Fibroblast of the aortic adventitia (primary cell): ENCODE results near the gene WDFY3. TPM values are rescaled to one million over a fixed set of nuclear protein-coding genes. Genes with fewer than 3 reads are reported as not detected.
"Not testable (repeated sequence)": the region's sequence is repeated elsewhere in the genome, so short reads cannot be mapped to it uniquely, and the experiment has no call there.

ENCODE experiments used
- DNase-seq: peaks from one replicate; pipeline ENCODE4 v3.0.0-alpha.2; 2010; ENCODE audit warnings: low read depth
- H3K4me3 ChIP-seq: 2 replicates; pipeline ENCODE4 v1.5.1; 2011; ENCODE audit warnings: low read depth, mild to moderate bottlenecking, control low read depth, low read length, moderate library complexity
- total RNA-seq: library from RNA; depleted of rRNA; stranded (reverse); fragments of >200 nt; gene quantifications from 2 replicates; pipeline ENCODE4 v1.2.3, GENCODE V29; 2012; ENCODE audit warnings: low replicate concordance
- TF ChIP-seq, protein P1 (sequence below): IDR thresholded peaks from 2 replicates; pipeline ENCODE4 v1.5.1; 2011; ENCODE audit warnings: mild to moderate bottlenecking, low read length, control low read depth, inconsistent platforms; ENCODE audit not compliant: insufficient read depth

Gene WDFY3
- total RNA-seq, 1 donor: 86.9 TPM

DNA sequence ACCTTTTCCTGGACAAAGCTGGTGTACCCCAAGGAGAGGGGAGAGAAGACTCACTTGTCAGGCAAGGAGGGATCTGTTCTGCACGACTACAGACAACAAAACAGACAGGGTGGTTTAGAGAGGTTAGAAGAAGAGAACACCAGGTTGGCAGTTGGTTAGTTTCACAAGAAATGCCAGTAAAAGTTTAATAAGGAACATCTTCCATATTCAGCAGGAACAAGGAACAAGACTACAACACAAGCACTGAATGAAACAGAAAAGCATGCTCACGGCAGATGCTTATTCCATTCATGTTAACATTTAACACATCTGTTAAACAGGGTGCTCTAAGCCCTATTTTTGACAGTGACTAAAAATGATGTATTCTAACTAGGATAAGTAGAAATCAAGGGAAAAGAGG is 158.2 kb downstream of the WDFY3 start:
- TF ChIP-seq, protein P1, sequence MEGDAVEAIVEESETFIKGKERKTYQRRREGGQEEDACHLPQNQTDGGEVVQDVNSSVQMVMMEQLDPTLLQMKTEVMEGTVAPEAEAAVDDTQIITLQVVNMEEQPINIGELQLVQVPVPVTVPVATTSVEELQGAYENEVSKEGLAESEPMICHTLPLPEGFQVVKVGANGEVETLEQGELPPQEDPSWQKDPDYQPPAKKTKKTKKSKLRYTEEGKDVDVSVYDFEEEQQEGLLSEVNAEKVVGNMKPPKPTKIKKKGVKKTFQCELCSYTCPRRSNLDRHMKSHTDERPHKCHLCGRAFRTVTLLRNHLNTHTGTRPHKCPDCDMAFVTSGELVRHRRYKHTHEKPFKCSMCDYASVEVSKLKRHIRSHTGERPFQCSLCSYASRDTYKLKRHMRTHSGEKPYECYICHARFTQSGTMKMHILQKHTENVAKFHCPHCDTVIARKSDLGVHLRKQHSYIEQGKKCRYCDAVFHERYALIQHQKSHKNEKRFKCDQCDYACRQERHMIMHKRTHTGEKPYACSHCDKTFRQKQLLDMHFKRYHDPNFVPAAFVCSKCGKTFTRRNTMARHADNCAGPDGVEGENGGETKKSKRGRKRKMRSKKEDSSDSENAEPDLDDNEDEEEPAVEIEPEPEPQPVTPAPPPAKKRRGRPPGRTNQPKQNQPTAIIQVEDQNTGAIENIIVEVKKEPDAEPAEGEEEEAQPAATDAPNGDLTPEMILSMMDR: no peak
- DNase-seq: no peak
- no peak overlapping the region for H3K4me3 ChIP-seq

- DNase-seq, H3K4me3 ChIP-seq: not testable (repeated sequence)
Observed at GRCh38 chr4:84806541-84806940, 159.9 kb downstream of the WDFY3 start.

GRCh38 chr4:84804136-84804535 is 162.4 kb downstream of the WDFY3 start:
- no peak overlapping the region for H3K4me3 ChIP-seq
- TF ChIP-seq, protein P1: no peak
- DNase-seq: peak; percentile 58

DNA sequence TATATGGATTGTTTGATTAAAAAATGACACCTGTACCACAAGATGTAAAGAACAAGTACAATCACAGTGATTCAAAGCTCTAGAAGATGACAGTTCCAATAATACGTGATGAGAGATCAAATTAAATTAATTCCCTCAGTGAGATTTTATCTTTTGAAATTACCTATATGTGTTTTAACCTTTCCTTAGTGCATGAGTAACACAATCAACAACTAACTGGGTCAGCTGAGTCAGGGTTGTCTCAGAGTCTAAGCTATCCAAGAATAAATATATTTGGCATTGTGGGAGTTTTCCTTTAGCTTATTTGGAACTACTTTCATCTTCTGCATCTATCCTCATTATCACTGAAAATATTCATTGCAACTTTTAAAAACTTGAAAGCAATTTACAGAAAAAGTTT is 162.8 kb downstream of the WDFY3 start:
- DNase-seq: peak; percentile 19
- H3K4me3 ChIP-seq: no peak overlapping the region
- TF ChIP-seq, protein P1: no peak

GRCh38 chr4:84803116-84803515 is 163.4 kb downstream of the WDFY3 start:
- H3K4me3 ChIP-seq: no peak overlapping the region
- DNase-seq: no peak
- TF ChIP-seq, protein P1: no peak

DNA sequence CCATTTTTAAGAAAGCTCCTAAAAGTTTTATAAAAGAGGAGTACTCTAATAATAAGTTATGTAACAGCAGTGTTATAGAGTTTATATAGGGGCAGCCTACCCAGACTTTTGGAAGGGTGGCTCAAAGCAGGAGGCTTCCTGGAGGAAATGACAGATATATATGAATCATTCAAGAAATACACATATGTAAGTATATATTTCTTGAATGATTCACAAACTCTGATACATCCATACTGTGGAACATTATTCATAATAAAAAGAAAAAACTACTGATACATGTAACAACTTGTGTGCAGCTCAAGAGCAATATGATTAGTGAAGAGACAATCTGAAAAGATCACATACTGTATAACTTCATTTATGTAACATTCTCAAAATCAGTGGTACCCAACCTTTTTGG is 166.2 kb downstream of the WDFY3 start:
- no peak for DNase-seq
- H3K4me3 ChIP-seq: no peak overlapping the region
- TF ChIP-seq, protein P1: no peak

DNA sequence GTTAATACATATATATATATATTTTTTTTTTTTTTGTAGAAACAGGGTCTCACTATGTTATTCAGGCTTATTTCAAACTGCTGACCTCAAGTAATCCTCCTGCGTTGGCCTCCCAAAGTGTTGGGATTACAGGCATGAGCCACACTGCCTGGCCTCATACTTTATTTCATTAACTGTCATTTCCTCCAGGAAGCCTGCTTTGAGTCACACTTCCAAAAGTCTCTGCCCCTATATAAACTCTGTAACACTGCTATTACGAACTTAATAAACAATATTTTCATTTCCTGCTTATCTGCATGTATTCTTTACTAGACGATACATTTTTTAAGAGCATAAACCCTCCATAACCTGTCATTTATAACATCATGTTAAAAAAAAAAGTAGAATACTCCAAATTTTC is 167.2 kb downstream of the WDFY3 start:
- no peak for DNase-seq
- TF ChIP-seq, protein P1: no peak
- no peak overlapping the region for H3K4me3 ChIP-seq
